Measurements from ENCODE around the gene HDAC4. TPM values are rescaled to one million over a fixed set of nuclear protein-coding genes. Genes with fewer than 3 reads are reported as not detected.
"Not testable (repeated sequence)": the region's sequence is repeated elsewhere in the genome, so short reads cannot be mapped to it uniquely, and the experiment has no call there.

HDAC4 gene
- total RNA-seq, 2 experiments from 2014 or later = 64.8 to 67.4 TPM

- H3K4me1 Mint-ChIP-seq = no peaks in the 10 kb centered on the region
- no peak overlapping the region for H3K27ac Mint-ChIP-seq
- H3K4me3 Mint-ChIP-seq = no peak overlapping the region
- CTCF ChIA-PET = no interaction called here
- H3K9me3 Mint-ChIP-seq = no peaks in the 10 kb centered on the region
- no peak for DNase-seq
- peaks cover 14% of the 10 kb centered on the region for H3K36me3 Mint-ChIP-seq (ENCODE audit: low read depth)
- POLR2A ChIA-PET = no interaction called here
- no peaks in the 10 kb centered on the region for H3K27me3 Mint-ChIP-seq
Measured at GRCh38 chr2:239048736-239049135, 352.1 kb downstream of the HDAC4 start.

DNA sequence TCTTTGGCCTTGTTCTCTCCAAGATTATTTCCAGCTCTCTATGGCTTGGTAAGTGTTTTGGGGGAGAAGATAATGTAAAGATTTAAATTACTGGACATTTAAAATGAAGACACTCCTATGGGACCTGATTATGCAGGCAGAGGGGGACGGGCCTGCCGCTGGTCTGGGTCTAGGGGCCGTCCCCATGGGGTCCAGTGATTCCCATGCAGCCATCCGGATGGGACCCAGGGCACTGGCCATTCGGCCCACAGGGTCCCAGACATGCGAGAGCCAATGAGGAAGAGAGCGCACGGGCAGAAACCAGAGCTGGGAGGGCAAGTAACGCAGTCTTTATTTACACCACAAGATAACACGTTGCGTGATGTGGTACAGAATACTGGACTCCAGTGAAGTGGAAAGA is 353.0 kb downstream of the HDAC4 start:
- Mint-ChIP-seq H3K36me3 (ENCODE audit: low read depth) (peaks cover 10% of the 10 kb centered on the region), H3K4me1 (no peaks in the 10 kb centered on the region), H3K4me3 (no peak overlapping the region), H3K9me3 (no peaks in the 10 kb centered on the region), H3K27me3 (peaks cover under 1% of the 10 kb centered on the region), H3K27ac (peak overlapping the region; percentile 7)
- ChIA-PET CTCF (no interaction called here), POLR2A (no interaction called here)
- DNase-seq = no peak

- ChIA-PET CTCF (no interaction called here), POLR2A (no interaction called here)
- no peak for DNase-seq
- Mint-ChIP-seq H3K4me1 (no peaks in the 10 kb centered on the region), H3K27ac (no peak overlapping the region), H3K4me3 (no peak overlapping the region), H3K9me3 (no peaks in the 10 kb centered on the region), H3K36me3 (ENCODE audit: low read depth) (peaks cover 5% of the 10 kb centered on the region), H3K27me3 (peaks cover 1% of the 10 kb centered on the region)
Measured at GRCh38 chr2:239047420-239047819, 353.4 kb downstream of the HDAC4 start.

- Mint-ChIP-seq H3K4me1 (no peaks in the 10 kb centered on the region), H3K9me3 (no peaks in the 10 kb centered on the region), H3K36me3 (ENCODE audit: low read depth) (no peaks in the 10 kb centered on the region), H3K27ac (no peak overlapping the region), H3K4me3 (no peak overlapping the region), H3K27me3 (peaks cover 1% of the 10 kb centered on the region)
- DNase-seq = no peak
- ChIA-PET POLR2A (no interaction called here), CTCF (no interaction called here)
Measured at GRCh38 chr2:239046822-239047221, 354.0 kb downstream of the HDAC4 start.

GRCh38 chr2:239044336-239044735 is 356.5 kb downstream of the HDAC4 start:
- no peaks in the 10 kb centered on the region for H3K4me1 Mint-ChIP-seq
- no peaks in the 10 kb centered on the region for H3K36me3 Mint-ChIP-seq (ENCODE audit: low read depth)
- H3K4me3 Mint-ChIP-seq = no peak overlapping the region
- no peaks in the 10 kb centered on the region for H3K9me3 Mint-ChIP-seq
- no peak for DNase-seq
- no peak overlapping the region for H3K27ac Mint-ChIP-seq
- POLR2A ChIA-PET = no interaction called here
- CTCF ChIA-PET = no interaction called here
- peaks cover 1% of the 10 kb centered on the region for H3K27me3 Mint-ChIP-seq

DNA sequence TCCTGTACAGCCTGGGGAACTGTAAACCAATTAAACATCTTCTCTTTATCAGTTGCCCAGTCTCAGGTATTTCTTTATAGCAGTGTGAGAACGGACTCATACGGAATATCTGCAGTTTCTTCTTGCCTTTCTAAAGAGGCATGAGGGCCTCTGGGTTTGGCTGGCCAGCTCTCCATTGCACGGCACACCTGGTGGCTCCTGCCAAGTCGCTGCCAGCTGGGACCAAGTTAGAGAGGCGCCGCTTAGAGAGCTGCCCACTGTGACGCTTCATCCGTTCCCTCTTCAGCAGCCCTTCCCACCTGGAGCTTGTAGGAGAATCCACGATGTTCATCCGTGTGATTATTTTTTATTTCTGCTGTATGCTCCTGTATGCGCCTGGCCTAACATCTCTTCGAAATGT is 357.5 kb downstream of the HDAC4 start:
- H3K4me3 Mint-ChIP-seq = no peak overlapping the region
- POLR2A ChIA-PET = no interaction called here
- H3K4me1 Mint-ChIP-seq = no peaks in the 10 kb centered on the region
- no peak overlapping the region for H3K27ac Mint-ChIP-seq
- H3K27me3 Mint-ChIP-seq = peaks cover 1% of the 10 kb centered on the region
- no peaks in the 10 kb centered on the region for H3K9me3 Mint-ChIP-seq
- CTCF ChIA-PET = no interaction called here
- no peaks in the 10 kb centered on the region for H3K36me3 Mint-ChIP-seq (ENCODE audit: low read depth)
- DNase-seq = no peak

GRCh38 chr2:239042551-239043320 is 358.1 kb downstream of the HDAC4 start:
- no peaks in the 10 kb centered on the region for H3K9me3 Mint-ChIP-seq
- POLR2A ChIA-PET = no interaction called here
- H3K4me3 Mint-ChIP-seq = no peak overlapping the region
- DNase-seq = no peak
- no peaks in the 10 kb centered on the region for H3K4me1 Mint-ChIP-seq
- no peak overlapping the region for H3K27ac Mint-ChIP-seq
- H3K27me3 Mint-ChIP-seq = peaks cover 1% of the 10 kb centered on the region
- CTCF ChIA-PET = interaction anchor here (0.6 kb wide), 1 partner anchor 840 kb away, joined by 3 read pairs; no protein-coding TSS in a partner anchor
- no peaks in the 10 kb centered on the region for H3K36me3 Mint-ChIP-seq (ENCODE audit: low read depth)

- CTCF ChIA-PET = interaction anchor here (0.6 kb wide), 1 partner anchor 840 kb away, joined by 3 read pairs; no protein-coding TSS in a partner anchor
Measured at GRCh38 chr2:239042046-239042445, 358.8 kb downstream of the HDAC4 start.

DNA sequence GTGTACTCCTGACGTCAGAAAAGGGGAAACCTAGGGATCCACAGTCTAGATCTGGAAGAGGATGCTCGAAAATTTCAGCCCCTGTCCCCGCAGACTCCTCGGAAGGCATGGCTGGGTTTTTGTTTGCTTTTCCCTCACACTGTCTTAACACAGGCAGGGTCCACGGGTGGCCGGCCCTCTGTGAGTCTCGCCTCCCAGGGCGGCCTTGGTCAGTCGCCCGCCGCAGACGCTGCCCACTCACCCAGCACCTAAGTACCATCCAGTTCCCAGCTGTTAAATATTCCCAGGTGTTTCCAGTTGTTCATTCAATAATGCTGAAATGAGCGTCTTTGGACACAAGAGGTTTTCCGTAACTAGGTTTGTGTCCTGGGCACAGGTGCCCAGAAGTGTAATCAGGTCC is 359.8 kb downstream of the HDAC4 start:
- Mint-ChIP-seq H3K4me3 (no peak overlapping the region), H3K9me3 (no peaks in the 10 kb centered on the region), H3K27ac (no peak overlapping the region), H3K27me3 (peaks cover 1% of the 10 kb centered on the region), H3K4me1 (no peaks in the 10 kb centered on the region), H3K36me3 (ENCODE audit: low read depth) (no peaks in the 10 kb centered on the region)
- ChIA-PET POLR2A (no interaction called here), CTCF (no interaction called here)
- DNase-seq = no peak

More at GRCh38 chr2:239042046-239042445, 358.8 kb downstream of the HDAC4 start:
- POLR2A ChIA-PET = no interaction called here
- H3K4me1 Mint-ChIP-seq = no peaks in the 10 kb centered on the region
- DNase-seq = no peak
- no peaks in the 10 kb centered on the region for H3K9me3 Mint-ChIP-seq
- H3K27me3 Mint-ChIP-seq = peaks cover 1% of the 10 kb centered on the region
- no peak overlapping the region for H3K27ac Mint-ChIP-seq
- no peak overlapping the region for H3K4me3 Mint-ChIP-seq
- no peaks in the 10 kb centered on the region for H3K36me3 Mint-ChIP-seq (ENCODE audit: low read depth)

GRCh38 chr2:239040152-239040761 is 360.6 kb downstream of the HDAC4 start:
- no peaks in the 10 kb centered on the region for H3K9me3 Mint-ChIP-seq
- no peak overlapping the region for H3K27ac Mint-ChIP-seq
- H3K27me3 Mint-ChIP-seq = peaks cover 1% of the 10 kb centered on the region
- ChIA-PET POLR2A (interaction anchor here (1.0 kb wide), 1 partner anchor 361 kb away, joined by 3 read pairs; the partner anchor contains the start of gene HDAC4), CTCF (no interaction called here)
- H3K4me1 Mint-ChIP-seq = no peaks in the 10 kb centered on the region
- no peaks in the 10 kb centered on the region for H3K36me3 Mint-ChIP-seq (ENCODE audit: low read depth)
- no peak for DNase-seq
- H3K4me3 Mint-ChIP-seq = no peak overlapping the region

DNA sequence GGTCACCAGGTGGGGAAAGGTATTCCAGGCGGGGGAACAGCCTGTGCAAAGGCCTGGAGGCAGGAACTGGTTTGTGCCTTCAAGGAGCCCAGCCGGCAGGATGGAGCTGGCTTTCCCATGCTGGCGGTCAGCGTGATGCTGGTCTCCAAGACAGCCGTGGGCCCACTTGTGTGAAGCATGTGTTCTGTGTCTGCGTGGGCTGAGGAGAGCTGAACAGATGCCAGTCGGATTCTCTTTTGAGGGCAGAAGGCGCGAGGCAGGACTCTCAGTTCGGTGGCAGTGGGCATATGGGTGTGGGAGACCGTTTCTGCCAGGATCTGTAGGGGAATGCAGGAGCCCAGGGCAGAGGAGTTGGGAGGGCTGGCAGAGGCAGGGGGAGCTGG is 361.4 kb downstream of the HDAC4 start:
- ChIA-PET CTCF (no interaction called here), POLR2A (interaction anchor here (1.0 kb wide), 1 partner anchor 362 kb away, joined by 3 read pairs; the partner anchor contains the start of gene HDAC4)
- DNase-seq = no peak
- Mint-ChIP-seq H3K36me3 (ENCODE audit: low read depth) (no peaks in the 10 kb centered on the region), H3K4me3 (no peak overlapping the region), H3K9me3 (no peaks in the 10 kb centered on the region), H3K27me3 (peaks cover 2% of the 10 kb centered on the region), H3K27ac (no peak overlapping the region), H3K4me1 (no peaks in the 10 kb centered on the region)

DNA sequence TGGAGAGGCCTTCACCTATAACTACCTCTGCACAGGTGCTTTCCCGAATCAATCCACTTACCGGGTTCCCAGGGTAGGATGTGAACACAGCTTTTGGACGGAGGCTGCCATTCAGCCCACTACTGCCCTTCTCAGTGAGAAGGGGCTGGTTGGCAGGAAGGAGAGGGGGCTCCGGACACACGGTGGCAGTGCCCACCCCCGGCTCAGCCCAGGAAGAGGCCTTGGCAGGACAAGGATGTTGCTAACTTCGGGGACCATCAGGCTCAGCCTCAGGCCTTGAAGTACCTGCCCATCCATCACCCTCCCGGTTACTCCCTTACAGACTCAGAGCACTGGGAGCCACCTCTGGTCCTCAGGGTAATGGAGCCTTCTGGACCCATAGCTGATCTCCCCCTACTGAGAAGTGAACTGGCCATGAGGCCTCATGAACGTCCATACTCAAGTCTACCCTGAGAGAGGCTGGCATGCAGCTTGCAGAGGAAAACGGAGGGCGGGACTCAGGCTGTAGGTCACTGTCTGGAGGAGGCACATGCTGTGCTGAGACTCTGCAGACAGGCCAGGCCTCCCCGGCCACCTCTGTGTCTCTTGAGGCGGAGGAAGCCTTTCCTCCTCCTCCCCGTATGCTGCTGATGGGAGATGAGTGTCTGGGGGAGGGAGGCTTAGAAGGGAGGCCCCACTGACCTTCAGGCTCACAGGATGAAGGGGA is 361.9 kb downstream of the HDAC4 start:
- no peaks in the 10 kb centered on the region for H3K36me3 Mint-ChIP-seq (ENCODE audit: low read depth)
- H3K4me3 Mint-ChIP-seq = no peak overlapping the region
- DNase-seq = no peak
- H3K27ac Mint-ChIP-seq = no peak overlapping the region
- CTCF ChIA-PET = no interaction called here
- no peaks in the 10 kb centered on the region for H3K9me3 Mint-ChIP-seq
- POLR2A ChIA-PET = no interaction called here
- no peaks in the 10 kb centered on the region for H3K4me1 Mint-ChIP-seq
- peaks cover 4% of the 10 kb centered on the region for H3K27me3 Mint-ChIP-seq

DNA sequence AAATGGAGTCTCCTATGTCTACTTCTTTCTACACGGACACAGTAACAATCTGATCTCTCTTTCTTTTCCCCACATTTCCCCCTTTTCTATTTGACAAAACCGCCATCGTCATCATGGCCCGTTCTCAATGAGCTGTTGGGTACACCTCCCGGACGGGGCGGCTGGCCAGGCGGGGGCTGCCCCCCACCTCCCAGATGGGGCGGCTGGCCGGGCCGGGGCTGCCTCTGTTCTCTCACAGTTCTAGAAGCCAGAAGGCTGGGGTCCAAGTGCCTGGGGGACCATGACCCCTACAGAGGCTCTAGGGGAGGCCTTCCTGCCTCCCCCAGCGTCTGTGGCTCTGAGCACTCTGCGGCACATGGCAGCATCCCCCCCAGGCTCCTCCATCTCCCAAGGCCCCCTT is 362.5 kb downstream of the HDAC4 start:
- POLR2A ChIA-PET; H3K36me3 Mint-ChIP-seq (ENCODE audit: low read depth); H3K9me3 Mint-ChIP-seq; H3K4me1 Mint-ChIP-seq; H3K27ac Mint-ChIP-seq; DNase-seq; H3K27me3 Mint-ChIP-seq; CTCF ChIA-PET; H3K4me3 Mint-ChIP-seq: not testable (repeated sequence)

DNA sequence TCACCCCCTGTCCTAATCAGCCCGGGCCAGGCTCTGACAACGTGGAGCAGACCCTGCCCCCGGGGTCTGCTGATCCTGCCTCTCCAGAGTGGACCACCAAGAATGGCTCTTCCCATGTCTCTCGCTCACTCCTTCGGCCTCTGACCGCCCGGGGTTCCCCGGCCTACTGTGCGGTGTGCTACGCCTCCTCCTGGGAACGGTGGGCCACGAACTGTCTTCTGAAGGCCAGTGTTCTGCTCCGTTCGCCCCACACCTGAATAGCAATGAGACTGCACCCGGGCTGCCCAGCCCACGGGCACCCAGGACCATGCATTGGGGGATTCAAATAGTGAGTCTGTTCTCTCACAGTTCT is 363.3 kb downstream of the HDAC4 start:
- no peaks in the 10 kb centered on the region for H3K36me3 Mint-ChIP-seq (ENCODE audit: low read depth)
- no peak overlapping the region for H3K4me3 Mint-ChIP-seq
- ChIA-PET POLR2A (no interaction called here), CTCF (no interaction called here)
- H3K27me3 Mint-ChIP-seq = peaks cover 10% of the 10 kb centered on the region
- no peaks in the 10 kb centered on the region for H3K4me1 Mint-ChIP-seq
- no peaks in the 10 kb centered on the region for H3K9me3 Mint-ChIP-seq
- no peak for DNase-seq
- H3K27ac Mint-ChIP-seq = no peak overlapping the region
